Fibroblast of mammary gland (primary cell): ENCODE measurements around the gene TBC1D22A.

ENCODE experiments used
- DNase-seq: peaks from one replicate; pipeline ENCODE4 v3.0.0-alpha.2; 2010; ENCODE audit warnings: low read depth
- H3K4me3 ChIP-seq: 2 replicates; pipeline ENCODE4 v1.5.1; 2011; ENCODE audit warnings: low read depth, mild to moderate bottlenecking, low read length, moderate library complexity; ENCODE audit not compliant: control insufficient read depth
- TF ChIP-seq, protein P1 (sequence below): conservative IDR thresholded peaks from 2 replicates; pipeline ENCODE4 v1.5.1; 2011; ENCODE audit warnings: low read depth, low read length, inconsistent platforms; ENCODE audit not compliant: control insufficient read depth, insufficient read depth

Gene TBC1D22A

DNA sequence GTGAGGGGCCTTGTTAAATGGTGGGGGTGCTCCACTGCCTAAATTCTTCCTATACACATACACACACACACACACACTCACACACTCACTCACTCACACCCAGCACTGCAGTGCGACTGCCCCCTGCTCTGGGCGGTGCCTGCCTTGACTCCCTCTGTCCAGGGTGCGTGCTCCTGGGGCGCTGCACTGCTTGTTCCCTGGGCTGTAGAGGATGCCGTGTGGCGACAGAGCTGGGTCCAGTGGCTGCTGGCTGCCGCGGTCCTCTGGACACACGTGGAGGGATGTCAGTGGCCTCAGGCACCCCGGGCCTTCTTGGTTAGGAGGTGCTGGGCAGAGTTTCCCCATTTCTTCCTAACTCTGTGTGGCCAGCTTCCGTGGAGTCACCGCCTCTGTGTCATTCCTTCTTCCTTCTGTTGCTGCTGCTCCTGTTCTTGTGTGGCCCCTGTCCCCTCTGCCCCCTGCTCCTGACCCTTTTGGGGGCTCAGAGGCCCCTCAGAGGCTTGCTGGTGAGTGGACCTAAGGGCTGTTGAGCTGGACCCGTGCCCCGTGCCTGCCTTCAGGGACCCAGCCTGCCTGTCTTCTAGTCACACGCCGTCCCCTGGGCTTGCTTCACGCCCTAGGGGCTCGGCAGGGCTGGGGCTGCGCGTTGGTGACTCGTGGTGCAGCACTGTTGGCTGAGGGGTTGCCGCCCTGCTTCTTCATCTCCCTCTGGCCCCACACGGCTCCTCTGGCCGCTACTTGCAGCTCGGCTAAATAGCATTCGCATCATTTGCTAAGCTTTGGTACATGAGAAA lies 147.0 kb downstream of the TBC1D22A start:
- TF ChIP-seq, protein P1, sequence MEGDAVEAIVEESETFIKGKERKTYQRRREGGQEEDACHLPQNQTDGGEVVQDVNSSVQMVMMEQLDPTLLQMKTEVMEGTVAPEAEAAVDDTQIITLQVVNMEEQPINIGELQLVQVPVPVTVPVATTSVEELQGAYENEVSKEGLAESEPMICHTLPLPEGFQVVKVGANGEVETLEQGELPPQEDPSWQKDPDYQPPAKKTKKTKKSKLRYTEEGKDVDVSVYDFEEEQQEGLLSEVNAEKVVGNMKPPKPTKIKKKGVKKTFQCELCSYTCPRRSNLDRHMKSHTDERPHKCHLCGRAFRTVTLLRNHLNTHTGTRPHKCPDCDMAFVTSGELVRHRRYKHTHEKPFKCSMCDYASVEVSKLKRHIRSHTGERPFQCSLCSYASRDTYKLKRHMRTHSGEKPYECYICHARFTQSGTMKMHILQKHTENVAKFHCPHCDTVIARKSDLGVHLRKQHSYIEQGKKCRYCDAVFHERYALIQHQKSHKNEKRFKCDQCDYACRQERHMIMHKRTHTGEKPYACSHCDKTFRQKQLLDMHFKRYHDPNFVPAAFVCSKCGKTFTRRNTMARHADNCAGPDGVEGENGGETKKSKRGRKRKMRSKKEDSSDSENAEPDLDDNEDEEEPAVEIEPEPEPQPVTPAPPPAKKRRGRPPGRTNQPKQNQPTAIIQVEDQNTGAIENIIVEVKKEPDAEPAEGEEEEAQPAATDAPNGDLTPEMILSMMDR = no peak
- no peak overlapping the region for H3K4me3 ChIP-seq
- DNase-seq = no peak

DNA sequence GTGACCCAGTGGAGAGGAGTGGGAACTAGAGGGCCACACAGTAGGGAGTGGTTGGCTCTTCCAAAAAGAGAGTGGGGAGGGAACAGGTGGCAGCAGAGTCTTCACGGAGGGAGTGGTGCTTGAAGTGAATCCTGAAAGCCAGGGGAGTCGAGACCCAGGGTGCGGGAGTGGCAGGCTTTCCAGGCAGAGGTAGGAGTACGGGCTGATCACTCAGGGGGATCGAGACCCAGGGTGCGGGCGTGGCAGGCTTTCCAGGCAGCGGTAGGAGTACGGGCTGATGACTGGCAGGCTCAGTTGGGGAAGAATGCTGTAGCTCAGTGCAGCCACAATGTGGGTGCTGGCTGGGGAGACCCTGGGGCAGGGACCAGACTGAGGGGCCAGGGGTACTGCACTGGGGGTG lies 148.2 kb downstream of the TBC1D22A start:
- H3K4me3 ChIP-seq = no peak overlapping the region
- no peak for DNase-seq
- TF ChIP-seq, protein P1 = no peak

DNA sequence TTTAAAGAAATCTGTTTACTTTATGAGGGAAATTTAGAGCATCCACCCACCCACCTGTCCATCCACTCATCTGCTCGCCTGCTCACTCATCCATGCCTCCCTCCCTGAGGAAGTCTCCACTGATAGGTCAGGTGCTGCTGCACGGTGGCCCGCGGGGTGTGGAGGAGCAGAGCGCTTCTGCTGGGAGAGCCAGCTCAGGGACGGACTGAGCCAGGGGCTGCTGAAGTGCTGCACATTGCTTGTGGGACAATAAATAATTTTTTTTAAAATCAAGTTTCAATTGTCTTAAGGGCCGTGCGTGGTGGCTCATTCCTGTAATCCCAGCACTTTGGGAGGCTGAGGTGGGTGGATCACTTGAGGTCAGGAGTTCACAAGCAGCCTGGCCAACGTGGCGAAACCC lies 148.9 kb downstream of the TBC1D22A start:
- no peak for DNase-seq
- TF ChIP-seq, protein P1 = no peak
- H3K4me3 ChIP-seq = no peak overlapping the region

DNA sequence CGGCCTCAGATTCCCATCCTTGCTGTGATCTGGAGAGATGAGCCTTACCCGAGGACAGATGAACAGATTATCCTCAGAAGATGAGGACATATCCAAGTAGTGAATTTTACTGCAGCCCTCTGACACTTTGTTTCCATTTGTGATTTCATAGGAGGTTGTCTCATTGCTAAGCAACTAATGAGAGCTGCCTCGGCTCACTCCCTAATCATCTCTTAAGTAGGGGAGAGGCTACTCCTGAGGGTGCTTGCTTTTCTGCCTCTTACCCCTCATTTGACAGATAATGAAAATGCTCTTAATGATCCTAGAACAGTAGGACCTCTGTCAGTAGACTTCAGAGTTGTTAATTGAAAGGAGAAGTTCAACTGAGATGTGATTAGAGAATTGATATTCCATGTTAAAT lies 150.9 kb downstream of the TBC1D22A start:
- H3K4me3 ChIP-seq = no peak overlapping the region

DNA sequence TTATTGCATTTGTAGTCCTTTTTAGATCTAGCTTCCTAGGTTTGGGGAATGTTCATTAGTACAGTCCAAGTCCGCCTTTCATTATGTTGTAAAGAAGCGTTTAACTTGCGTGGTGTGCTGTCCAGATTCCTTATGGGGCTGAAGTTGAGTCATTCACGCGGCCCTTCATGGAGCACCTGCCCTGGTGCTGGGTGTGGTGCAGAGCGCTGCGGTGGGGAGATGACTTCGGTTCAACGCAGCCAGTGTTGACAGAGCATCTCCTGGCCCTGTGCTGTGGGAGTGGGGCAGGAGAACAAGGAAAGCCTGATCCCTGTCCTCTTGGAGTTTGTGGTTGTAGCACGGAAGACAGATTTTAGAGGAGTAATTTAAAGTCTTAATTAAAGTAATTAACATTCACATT lies 152.0 kb downstream of the TBC1D22A start:
- no peak for DNase-seq
- H3K4me3 ChIP-seq = no peak overlapping the region
- TF ChIP-seq, protein P1 = no peak

More for the DNA sequence above, 150.9 kb downstream of the TBC1D22A start:
- TF ChIP-seq, protein P1 = no peak
- no peak for DNase-seq

DNA sequence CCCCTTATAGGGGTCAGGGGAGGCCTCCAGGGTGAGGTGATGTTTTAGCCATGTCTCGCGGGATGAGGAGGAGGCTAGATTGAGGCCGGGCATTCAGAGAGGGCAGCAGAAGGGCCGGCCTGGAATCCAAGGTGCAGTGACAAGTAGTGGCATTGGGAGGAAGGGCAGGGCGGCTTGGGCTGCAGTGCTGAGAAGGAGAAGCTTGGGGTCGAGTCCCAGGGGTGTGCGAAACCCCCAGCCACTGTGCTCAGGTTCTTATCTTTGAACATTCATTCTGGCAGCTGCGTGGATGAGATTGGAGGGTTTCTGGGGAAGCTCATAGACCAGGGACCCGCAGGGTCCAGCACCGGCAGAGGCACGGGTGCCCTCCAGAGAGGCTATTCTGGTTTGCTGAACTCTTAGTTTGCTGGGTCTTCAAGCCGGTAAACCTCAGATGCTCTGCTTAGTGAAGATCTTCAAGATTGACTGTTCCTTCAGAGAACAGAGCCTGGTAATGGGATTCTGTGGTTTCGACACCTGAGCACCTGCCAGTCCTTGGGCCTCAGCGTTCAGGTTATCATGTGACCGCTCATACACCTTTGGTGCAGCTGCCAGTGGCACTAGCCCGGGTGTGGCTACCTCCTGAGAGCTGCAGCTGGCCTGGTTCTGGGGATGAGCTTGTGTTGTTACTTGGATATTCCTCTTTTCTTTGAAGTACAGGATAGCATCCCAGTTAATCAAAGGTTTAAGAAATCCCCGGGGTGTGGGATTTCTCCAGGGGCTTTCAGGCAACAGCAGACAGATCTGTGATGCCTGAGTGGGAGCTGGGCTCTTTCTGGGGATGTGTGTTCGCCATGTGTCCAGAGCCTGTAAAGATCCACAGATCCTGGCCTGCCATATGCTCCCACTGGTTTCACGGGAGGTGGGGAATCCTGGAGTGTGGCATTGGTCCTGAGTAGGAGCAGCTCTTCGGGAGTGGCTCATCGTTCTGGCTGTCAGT lies 152.8 kb downstream of the TBC1D22A start:
- no peak overlapping the region for H3K4me3 ChIP-seq
- TF ChIP-seq, protein P1 = no peak
- DNase-seq = no peak
